DMS114 treated with DMSO at 0.1 percent for 48 hours (cell line): ENCODE data around the gene TMEM45A.

Source experiments
- DNase-seq: peaks from one replicate; lab custom pipeline; 2025; ENCODE audit not compliant: unreplicated experiment; lab: John Stamatoyannopoulos, UW

TMEM45A gene

GRCh38 chr3:100609963-100610362 lies 117.5 kb downstream of the TMEM45A start:
- DNase-seq: no peak

GRCh38 chr3:100611221-100611620 lies 118.8 kb downstream of the TMEM45A start:
- no peak for DNase-seq

GRCh38 chr3:100613721-100614390 lies 121.4 kb downstream of the TMEM45A start:
- DNase-seq: no peak

- DNase-seq: no peak
Measured at GRCh38 chr3:100614941-100615340, 122.5 kb downstream of the TMEM45A start.

- no peak for DNase-seq
Measured at GRCh38 chr3:100615684-100616083, 123.3 kb downstream of the TMEM45A start.

- DNase-seq: no peak
Measured at GRCh38 chr3:100621251-100621650, 128.8 kb downstream of the TMEM45A start.
